Measurements from ENCODE around the gene DNAJA1. TPM values are rescaled to one million over a fixed set of nuclear protein-coding genes. Genes with fewer than 3 reads are reported as not detected.

DNAJA1 gene
- total RNA-seq, 1 experiment from 2014 or later = 117 TPM

DNA sequence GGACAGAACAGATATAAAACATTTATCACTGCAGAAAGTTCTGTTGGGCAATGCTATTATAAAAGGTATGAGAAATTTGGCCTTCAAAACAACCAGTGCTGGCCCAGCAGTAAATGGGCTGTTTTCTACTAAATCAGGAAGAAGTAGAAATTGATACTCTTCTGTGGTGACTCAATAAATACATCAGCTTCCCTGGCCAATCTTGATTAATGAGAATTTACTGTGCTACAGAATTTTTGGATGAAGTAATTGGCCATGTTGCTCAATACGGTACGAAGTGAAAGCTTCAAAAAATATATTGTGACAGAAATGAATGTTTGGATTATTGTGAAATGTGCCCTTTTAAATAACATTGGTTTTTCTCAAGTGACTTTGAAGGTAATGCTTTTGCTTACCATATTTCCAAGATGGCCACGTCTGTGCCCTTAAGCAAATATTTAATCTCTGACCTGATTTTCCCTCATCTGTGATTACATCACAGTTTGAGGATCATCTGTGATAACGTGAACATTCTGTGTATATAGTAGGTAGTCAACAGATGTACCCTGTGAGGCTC lies 4.2 kb downstream of the DNAJA1 start:
- ATAC-seq (no peak), DNase-seq (ENCODE audit: low read depth, low spot score) (no peak)
- Histone ChIP-seq H3K27me3 (ENCODE audit: insufficient read depth, low read length) (no peaks in the 10 kb centered on the region), H3K9me3 (ENCODE audit: control insufficient read depth in 1 of 2, insufficient read depth in 1 of 2, low read depth in 1 of 2, low read length in 2 of 2) (no peaks in the 10 kb centered on the region), H3K79me2 (ENCODE audit: insufficient read depth, low read length) (peaks cover 100% of the 10 kb centered on the region), H3K27ac (ENCODE audit: low read depth, low read length) (no peak overlapping the region), H2AFZ (ENCODE audit: low read depth, low read length, poor library complexity, severe bottlenecking) (no peak overlapping the region), H3K9ac (ENCODE audit: low read length) (no peak overlapping the region), H3K9me2 (ENCODE audit: insufficient read depth) (no peaks in the 10 kb centered on the region), H3K4me2 (ENCODE audit: low read length) (no peak overlapping the region), H3K4me1 (ENCODE audit: control insufficient read depth in 1 of 2, insufficient read depth in 2 of 2, low read length in 2 of 2) (peaks cover 6 to 13% of the 10 kb centered on the region in 2 experiments; a peak in 3 of 4 replicates), H3K4me3 (replicated peaks in 1 of 2; ENCODE audit: low read depth in 1 of 2, low read length in 2 of 2) (no peak overlapping the region), H4K20me1 (ENCODE audit: insufficient read depth) (peaks cover 62% of the 10 kb centered on the region; the same call in 1 of the 2 replicates), H3K36me3 (ENCODE audit: control insufficient read depth in 1 of 2, insufficient read depth in 2 of 2, low read length in 2 of 2) (peaks cover 64 to 72% of the 10 kb centered on the region in 2 experiments)
- CTCF ChIA-PET = no interaction called here
- RAD21 ChIA-PET (ENCODE audit: low non-redundant PET in 1 of 2, low total read pairs in 2 of 2, uncharacterized antibody in 2 of 2, unreplicated experiment in 2 of 2) = no interaction called here
- no peak for TF ChIP-seq ZFX (IDR thresholded peaks at IDR 0.05)
- no peak for TF ChIP-seq YY1 (IDR thresholded peaks at IDR 0.05; ENCODE audit: extremely low read depth, insufficient replicate concordance, low read depth, low read length)
- no peak for TF ChIP-seq ZNF274 (IDR thresholded peaks at IDR 0.05; ENCODE audit: low read depth, low read length)
- TF ChIP-seq EGR1 (IDR thresholded peaks at IDR 0.05; ENCODE audit: low read depth) = no peak
- no peak for TF ChIP-seq SRF (IDR thresholded peaks at IDR 0.05; ENCODE audit: low read depth)
- TF ChIP-seq, protein P1, sequence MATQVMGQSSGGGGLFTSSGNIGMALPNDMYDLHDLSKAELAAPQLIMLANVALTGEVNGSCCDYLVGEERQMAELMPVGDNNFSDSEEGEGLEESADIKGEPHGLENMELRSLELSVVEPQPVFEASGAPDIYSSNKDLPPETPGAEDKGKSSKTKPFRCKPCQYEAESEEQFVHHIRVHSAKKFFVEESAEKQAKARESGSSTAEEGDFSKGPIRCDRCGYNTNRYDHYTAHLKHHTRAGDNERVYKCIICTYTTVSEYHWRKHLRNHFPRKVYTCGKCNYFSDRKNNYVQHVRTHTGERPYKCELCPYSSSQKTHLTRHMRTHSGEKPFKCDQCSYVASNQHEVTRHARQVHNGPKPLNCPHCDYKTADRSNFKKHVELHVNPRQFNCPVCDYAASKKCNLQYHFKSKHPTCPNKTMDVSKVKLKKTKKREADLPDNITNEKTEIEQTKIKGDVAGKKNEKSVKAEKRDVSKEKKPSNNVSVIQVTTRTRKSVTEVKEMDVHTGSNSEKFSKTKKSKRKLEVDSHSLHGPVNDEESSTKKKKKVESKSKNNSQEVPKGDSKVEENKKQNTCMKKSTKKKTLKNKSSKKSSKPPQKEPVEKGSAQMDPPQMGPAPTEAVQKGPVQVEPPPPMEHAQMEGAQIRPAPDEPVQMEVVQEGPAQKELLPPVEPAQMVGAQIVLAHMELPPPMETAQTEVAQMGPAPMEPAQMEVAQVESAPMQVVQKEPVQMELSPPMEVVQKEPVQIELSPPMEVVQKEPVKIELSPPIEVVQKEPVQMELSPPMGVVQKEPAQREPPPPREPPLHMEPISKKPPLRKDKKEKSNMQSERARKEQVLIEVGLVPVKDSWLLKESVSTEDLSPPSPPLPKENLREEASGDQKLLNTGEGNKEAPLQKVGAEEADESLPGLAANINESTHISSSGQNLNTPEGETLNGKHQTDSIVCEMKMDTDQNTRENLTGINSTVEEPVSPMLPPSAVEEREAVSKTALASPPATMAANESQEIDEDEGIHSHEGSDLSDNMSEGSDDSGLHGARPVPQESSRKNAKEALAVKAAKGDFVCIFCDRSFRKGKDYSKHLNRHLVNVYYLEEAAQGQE (IDR thresholded peaks at IDR 0.05; ENCODE audit: low read depth) = no peak
- no peak for TF ChIP-seq POLR2A (IDR thresholded peaks at IDR 0.05; ENCODE audit: borderline replicate concordance, extremely low read depth, insufficient read depth, insufficient read length)
- TF ChIP-seq, protein P2, sequence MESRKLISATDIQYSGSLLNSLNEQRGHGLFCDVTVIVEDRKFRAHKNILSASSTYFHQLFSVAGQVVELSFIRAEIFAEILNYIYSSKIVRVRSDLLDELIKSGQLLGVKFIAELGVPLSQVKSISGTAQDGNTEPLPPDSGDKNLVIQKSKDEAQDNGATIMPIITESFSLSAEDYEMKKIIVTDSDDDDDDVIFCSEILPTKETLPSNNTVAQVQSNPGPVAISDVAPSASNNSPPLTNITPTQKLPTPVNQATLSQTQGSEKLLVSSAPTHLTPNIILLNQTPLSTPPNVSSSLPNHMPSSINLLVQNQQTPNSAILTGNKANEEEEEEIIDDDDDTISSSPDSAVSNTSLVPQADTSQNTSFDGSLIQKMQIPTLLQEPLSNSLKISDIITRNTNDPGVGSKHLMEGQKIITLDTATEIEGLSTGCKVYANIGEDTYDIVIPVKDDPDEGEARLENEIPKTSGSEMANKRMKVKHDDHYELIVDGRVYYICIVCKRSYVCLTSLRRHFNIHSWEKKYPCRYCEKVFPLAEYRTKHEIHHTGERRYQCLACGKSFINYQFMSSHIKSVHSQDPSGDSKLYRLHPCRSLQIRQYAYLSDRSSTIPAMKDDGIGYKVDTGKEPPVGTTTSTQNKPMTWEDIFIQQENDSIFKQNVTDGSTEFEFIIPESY (IDR thresholded peaks at IDR 0.05; ENCODE audit: extremely low read depth, insufficient replicate concordance, low read length) = no peak
- no peak for TF ChIP-seq CEBPB (IDR thresholded peaks at IDR 0.05; ENCODE audit: low read depth)
- TF ChIP-seq, protein P3, sequence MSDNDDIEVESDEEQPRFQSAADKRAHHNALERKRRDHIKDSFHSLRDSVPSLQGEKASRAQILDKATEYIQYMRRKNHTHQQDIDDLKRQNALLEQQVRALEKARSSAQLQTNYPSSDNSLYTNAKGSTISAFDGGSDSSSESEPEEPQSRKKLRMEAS (IDR thresholded peaks at IDR 0.05) = no peak
- TF ChIP-seq TCF7L2 (IDR thresholded peaks at IDR 0.05; ENCODE audit: borderline replicate concordance, extremely low read depth, insufficient read depth, insufficient read length) = no peak
- no TSS peak for BruUV-seq (replicated peaks)
- POLR2A ChIA-PET = no interaction called here
- intact Hi-C loops (cut with micrococcal nuclease) = no loop called here
